GM06990 (cell line): ENCODE measurements around the gene GSK3A.

Experiments
- DNase-seq: peaks from one replicate; pipeline ENCODE4 v3.0.0-alpha.2; 2011; ENCODE audit not compliant: insufficient read length; ENCODE audit errors: extremely low read depth
- H3K27me3 ChIP-seq: replicated peaks from 2 replicates; pipeline ENCODE4 v1.6.0; 2011; ENCODE audit warnings: low read length; ENCODE audit not compliant: control insufficient read depth, insufficient read depth
- H3K36me3 ChIP-seq: 2 replicates; pipeline ENCODE4 v1.5.1; 2011; ENCODE audit warnings: low read length; ENCODE audit not compliant: control insufficient read depth, insufficient read depth
- H3K4me3 ChIP-seq: replicated peaks from 2 replicates; pipeline ENCODE4 v1.5.1; 2011; ENCODE audit warnings: low read depth, mild to moderate bottlenecking, control low read depth, low read length
- TF ChIP-seq, protein P1 (sequence below): IDR thresholded peaks from 2 replicates; pipeline ENCODE4 v1.5.1; 2011; ENCODE audit warnings: low read length, control low read depth, mild to moderate bottlenecking, inconsistent platforms; ENCODE audit not compliant: insufficient read depth, poor library complexity, severe bottlenecking

Gene GSK3A

DNA sequence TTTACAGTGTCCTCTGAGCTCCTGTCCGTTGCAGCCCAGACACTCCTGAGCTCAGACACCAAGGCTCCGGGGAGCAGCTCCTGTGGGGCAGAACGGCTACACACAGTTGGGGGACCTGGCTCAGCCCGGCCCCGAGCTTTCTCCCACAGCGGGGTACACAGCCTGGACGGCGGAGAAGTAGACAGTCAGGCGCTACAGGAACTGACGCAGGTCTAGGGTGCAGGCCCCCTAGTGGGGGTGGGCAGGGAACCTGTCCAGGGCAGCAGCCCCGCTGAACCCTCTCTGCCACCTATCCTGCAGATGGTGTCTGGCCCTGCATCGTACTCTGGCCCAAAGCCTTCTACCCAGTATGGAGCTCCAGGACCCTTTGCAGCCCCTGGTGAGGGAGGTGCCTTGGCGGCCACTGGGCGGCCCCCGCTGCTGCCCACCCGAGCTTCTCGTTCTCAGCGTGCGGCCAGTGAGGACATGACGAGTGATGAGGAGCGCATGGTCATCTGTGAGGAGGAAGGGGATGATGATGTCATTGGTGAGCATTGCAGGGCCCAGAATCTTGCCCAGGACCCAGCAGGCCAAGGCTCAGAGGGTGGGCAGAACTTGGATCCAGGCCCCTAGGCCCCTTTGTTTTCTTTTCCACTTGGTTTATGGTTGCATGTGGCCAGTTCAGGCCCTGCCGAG lies 46.6 kb upstream of the GSK3A start:
- Histone ChIP-seq H3K36me3 (peaks cover 49% of the 10 kb centered on the region), H3K27me3 (no peaks in the 10 kb centered on the region), H3K4me3 (no peak overlapping the region)
- DNase-seq, result peak; percentile 4
- TF ChIP-seq, protein P1, sequence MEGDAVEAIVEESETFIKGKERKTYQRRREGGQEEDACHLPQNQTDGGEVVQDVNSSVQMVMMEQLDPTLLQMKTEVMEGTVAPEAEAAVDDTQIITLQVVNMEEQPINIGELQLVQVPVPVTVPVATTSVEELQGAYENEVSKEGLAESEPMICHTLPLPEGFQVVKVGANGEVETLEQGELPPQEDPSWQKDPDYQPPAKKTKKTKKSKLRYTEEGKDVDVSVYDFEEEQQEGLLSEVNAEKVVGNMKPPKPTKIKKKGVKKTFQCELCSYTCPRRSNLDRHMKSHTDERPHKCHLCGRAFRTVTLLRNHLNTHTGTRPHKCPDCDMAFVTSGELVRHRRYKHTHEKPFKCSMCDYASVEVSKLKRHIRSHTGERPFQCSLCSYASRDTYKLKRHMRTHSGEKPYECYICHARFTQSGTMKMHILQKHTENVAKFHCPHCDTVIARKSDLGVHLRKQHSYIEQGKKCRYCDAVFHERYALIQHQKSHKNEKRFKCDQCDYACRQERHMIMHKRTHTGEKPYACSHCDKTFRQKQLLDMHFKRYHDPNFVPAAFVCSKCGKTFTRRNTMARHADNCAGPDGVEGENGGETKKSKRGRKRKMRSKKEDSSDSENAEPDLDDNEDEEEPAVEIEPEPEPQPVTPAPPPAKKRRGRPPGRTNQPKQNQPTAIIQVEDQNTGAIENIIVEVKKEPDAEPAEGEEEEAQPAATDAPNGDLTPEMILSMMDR, result no peak

DNA sequence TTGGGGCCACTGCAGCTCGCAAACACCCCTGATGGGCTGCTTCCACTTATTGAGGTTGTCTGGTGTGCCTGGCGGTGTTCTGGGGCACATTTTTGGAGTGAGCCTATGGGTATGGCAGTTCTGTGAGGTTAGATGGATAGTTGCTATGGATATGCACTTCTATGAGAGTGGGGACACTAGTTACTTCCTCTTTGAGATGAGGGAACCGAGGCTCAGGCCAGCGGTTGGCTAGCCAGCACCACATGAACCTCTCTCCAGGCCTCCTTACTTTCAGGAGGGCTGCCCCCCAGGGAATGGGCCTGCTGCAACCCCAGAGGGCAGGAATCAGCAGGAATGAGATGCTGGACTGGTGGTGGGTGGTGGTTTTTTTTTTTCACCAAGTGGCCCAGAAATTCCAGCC lies 46.0 kb upstream of the GSK3A start:
- TF ChIP-seq, protein P1, result no peak
- Histone ChIP-seq H3K4me3 (no peak overlapping the region), H3K36me3 (peaks cover 46% of the 10 kb centered on the region), H3K27me3 (no peaks in the 10 kb centered on the region)
- no peak for DNase-seq

DNA sequence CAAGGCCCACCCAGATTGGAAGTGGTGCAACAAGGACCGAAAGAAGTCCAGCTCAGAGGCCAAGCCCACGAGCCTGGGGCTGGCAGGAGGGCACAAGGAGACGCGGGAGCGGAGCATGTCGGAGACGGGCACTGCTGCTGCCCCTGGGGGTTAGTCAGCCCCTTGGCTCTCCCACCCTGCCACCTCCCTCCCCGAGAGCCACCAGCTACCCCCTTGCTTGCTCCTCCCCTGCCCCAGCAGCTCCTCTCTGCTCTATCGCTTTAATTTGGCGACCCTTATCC lies 45.4 kb upstream of the GSK3A start:
- Histone ChIP-seq H3K36me3 (peaks cover 42% of the 10 kb centered on the region), H3K27me3 (no peaks in the 10 kb centered on the region), H3K4me3 (no peak overlapping the region)
- DNase-seq, result no peak
- TF ChIP-seq, protein P1, result no peak

DNA sequence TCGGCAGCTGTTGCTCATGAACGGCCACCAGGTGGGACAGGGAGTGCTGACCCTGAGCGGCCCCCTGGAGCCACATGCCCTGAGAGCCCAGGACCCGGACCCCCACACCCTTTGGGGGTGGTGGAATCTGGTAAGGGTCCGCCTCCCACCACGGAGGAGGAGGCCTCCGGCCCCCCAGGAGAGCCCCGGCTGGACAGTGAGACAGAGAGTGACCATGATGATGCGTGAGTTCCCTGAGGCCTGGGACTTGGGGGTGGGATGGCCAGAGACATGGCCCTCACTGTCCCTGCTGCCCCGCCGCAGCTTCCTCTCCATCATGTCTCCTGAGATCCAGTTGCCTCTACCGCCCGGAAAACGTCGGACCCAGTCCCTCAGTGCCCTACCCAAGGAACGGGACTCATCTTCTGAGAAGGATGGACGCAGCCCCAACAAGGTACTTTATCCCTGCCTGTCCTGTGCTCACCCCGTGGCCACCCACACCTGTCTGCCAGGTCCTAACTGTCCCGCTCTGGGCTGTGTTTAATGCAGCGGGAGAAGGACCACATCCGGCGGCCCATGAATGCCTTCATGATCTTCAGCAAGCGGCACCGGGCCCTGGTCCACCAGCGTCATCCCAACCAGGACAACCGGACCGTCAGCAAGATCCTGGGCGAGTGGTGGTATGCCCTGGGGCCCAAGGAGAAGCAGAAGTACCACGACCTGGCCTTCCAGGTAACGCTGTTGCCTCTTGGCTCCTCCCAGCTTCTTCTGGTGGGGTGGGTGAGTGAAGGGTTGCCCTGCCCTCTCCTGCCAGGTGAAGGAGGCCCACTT lies 44.8 kb upstream of the GSK3A start:
- H3K36me3 ChIP-seq, result peaks cover 37% of the 10 kb centered on the region
- TF ChIP-seq, protein P1, result no peak
- no peak for DNase-seq
- no peak overlapping the region for H3K4me3 ChIP-seq
- no peaks in the 10 kb centered on the region for H3K27me3 ChIP-seq

DNA sequence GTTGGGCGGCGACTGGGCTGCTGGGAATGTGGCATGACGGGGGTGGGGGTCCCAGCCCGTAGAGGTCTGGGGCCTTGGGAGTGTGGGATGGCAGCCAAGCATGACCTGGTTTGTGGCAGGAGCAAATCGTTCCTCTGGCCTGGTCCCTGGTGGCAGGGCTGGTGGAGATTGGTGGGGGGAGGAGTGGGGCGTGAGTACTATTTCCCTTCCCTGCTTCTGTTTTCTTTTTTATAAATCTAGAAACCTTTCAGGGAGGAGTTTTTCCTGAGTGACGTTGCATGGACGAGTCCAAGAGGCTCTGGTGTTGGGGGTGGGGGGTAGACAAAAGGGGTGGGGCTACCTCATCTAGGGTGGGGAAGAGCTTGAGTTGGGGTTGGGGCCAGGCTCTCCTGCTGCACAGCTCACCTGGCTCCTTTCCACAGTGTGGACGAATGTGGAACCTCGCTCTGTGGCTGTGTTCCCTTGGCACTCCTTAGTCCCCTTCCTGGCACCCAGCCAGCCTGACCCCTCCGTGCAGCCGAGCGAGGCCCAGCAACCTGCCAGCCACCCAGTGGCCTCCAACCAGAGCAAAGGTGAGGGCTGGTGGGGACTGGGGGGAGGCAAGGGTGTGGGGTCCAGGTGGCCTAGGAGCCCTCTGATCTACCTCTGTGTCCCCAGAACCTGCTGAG lies 44.1 kb upstream of the GSK3A start:
- no peak overlapping the region for H3K4me3 ChIP-seq
- TF ChIP-seq, protein P1, result no peak
- peak; percentile 20 for DNase-seq
- no peaks in the 10 kb centered on the region for H3K27me3 ChIP-seq
- peaks cover 31% of the 10 kb centered on the region for H3K36me3 ChIP-seq
